K562 (cell line): Measurements from ENCODE around the gene GIPC3. TPM values are rescaled to one million over a fixed set of nuclear protein-coding genes. Genes with fewer than 3 reads are reported as not detected.

Source experiments
- ARID1B ChIP-seq: fragments of 450-650 bp; IDR thresholded peaks from 2 replicates; pipeline ENCODE4 v1.6.1; 2016; ENCODE audit warnings: antibody characterized with exemption, mild to moderate bottlenecking, inconsistent platforms
- ARNT ChIP-seq, 2 experiments: fragments of 450-650 bp; IDR thresholded peaks; 2 replicates each; pipeline ENCODE4 v1.6.1; 2016; ENCODE audit warnings: mild to moderate bottlenecking in 1 of 2
- CXXC5 ChIP-seq: fragments of 250-450 bp; sonication (Bioruptor Pico); IDR thresholded peaks from 2 replicates; pipeline ENCODE4 v1.8.0; 2022; ENCODE audit warnings: inconsistent platforms, mild to moderate bottlenecking, moderate library complexity
- FOXP1 ChIP-seq: sonication (generic); formaldehyde crosslinking; IDR thresholded peaks from 2 replicates; pipeline ENCODE4 v1.8.0; 2022; ENCODE audit warnings: mild to moderate bottlenecking, missing genetic modification reagents
- GABPB1 ChIP-seq: sonication (generic); formaldehyde crosslinking; IDR thresholded peaks from 2 replicates; pipeline ENCODE4 v1.8.0; 2022; ENCODE audit warnings: mild to moderate bottlenecking, missing genetic modification reagents
- HLTF ChIP-seq: fragments of 450-650 bp; IDR thresholded peaks from 2 replicates; pipeline ENCODE4 v1.6.1; 2016
- MCM3 ChIP-seq: fragments of 450-650 bp; IDR thresholded peaks from 2 replicates; pipeline ENCODE4 v1.6.1; 2016
- NFATC3 ChIP-seq: fragments of 450-650 bp; IDR thresholded peaks from 2 replicates; pipeline ENCODE4 v1.6.1; 2017; ENCODE audit warnings: mild to moderate bottlenecking
- NFXL1 ChIP-seq: fragments of 450-650 bp; formaldehyde crosslinking; IDR thresholded peaks from 2 replicates; pipeline ENCODE4 v1.4.0; 2021; ENCODE audit warnings: mild to moderate bottlenecking
- PHF8 ChIP-seq: fragments of 200-600 bp; sonication (generic); IDR thresholded peaks from 2 replicates; pipeline ENCODE4 v1.6.1; 2012; ENCODE audit warnings: mixed run types, mild to moderate bottlenecking, inconsistent platforms, low read length, moderate library complexity, borderline replicate concordance
- POLR2G ChIP-seq: fragments of 200-400 bp; formaldehyde crosslinking; IDR thresholded peaks from 2 replicates; pipeline ENCODE4 v1.6.1; 2017; ENCODE audit warnings: low read depth, mild to moderate bottlenecking, antibody characterized with exemption, low read length, moderate library complexity
- SIN3A ChIP-seq, 2 experiments: fragments of 150-350 bp in 1 of 2; IDR thresholded peaks; 2 replicates each; pipeline ENCODE4 v1.6.1; 2011 to 2016; ENCODE audit warnings: borderline replicate concordance in 2 of 2, low read depth in 2 of 2, low read length in 2 of 2, mild to moderate bottlenecking in 2 of 2, moderate library complexity in 2 of 2; ENCODE audit not compliant: control insufficient read depth in 1 of 2
- SMAD1 ChIP-seq: fragments of 150-350 bp; IDR thresholded peaks from 2 replicates; pipeline ENCODE4 v1.6.1; 2014; ENCODE audit warnings: low read length, low read depth; ENCODE audit not compliant: partially characterized antibody
- TFAP4 ChIP-seq: sonication (generic); formaldehyde crosslinking; IDR thresholded peaks from 2 replicates; pipeline ENCODE4 v1.8.0; 2022; ENCODE audit warnings: missing genetic modification reagents, mild to moderate bottlenecking, moderate library complexity, borderline replicate concordance
- ZKSCAN3 ChIP-seq: fragments of 250-450 bp; sonication (Bioruptor Pico); IDR thresholded peaks from 2 replicates; pipeline ENCODE4 v1.4.0; 2020
- ZNF311 ChIP-seq: fragments of 250-450 bp; sonication (Bioruptor Pico); IDR thresholded peaks from 2 replicates; pipeline ENCODE4 v1.4.0; 2020; ENCODE audit warnings: mild to moderate bottlenecking, moderate library complexity
- ZNF436 ChIP-seq: fragments of 250-450, 450-650 bp; sonication (Bioruptor Pico); formaldehyde crosslinking; IDR thresholded peaks from 2 replicates; pipeline ENCODE4 v1.7.0; 2020; ENCODE audit warnings: mild to moderate bottlenecking
- polyA plus RNA-seq, 8 experiments: library from polyadenylated mRNA; depleted of rRNA in 4 of 8; stranded (reverse) in 5 of 8; unstranded in 3 of 8; fragments of >200 nt; fragmentation: Nextera tagmentation in 2 of 8; fragmentation: Illumina TruSeq in 1 of 8; extraction: Ambion mirVana in 2 of 8; extraction: Trizol in 1 of 8; gene quantifications; 2 replicates each; pipeline versions ENCODE4 v1.2.1 to v1.2.3, GENCODE V29; 2011 to 2014; ENCODE audit warnings: inconsistent platforms in 1 of 8, missing spikeins in 1 of 8
- total RNA-seq, 7 experiments: library from RNA; depleted of rRNA in 6 of 7; stranded (reverse); fragments of >200 nt in 6 of 7; fragmentation: Illumina TruSeq in 2 of 7; extraction: Trizol in 2 of 7; gene quantifications; 2 replicates each; pipeline versions ENCODE4 v1.2.1 to v1.2.3, GENCODE V29; 2011 to 2021; ENCODE audit warnings: low replicate concordance in 1 of 7
- TF ChIP-seq, protein P1 (sequence below), 2 experiments: fragments of 450-650 bp in 1 of 2; sonication (generic) in 1 of 2; formaldehyde crosslinking in 1 of 2; IDR thresholded peaks; 2 replicates each; pipeline versions ENCODE4 v1.7.1 to v1.9.0; 2016 to 2022; ENCODE audit warnings: inconsistent platforms in 1 of 2, mild to moderate bottlenecking in 1 of 2, missing genetic modification reagents in 1 of 2
- TF ChIP-seq, protein P2 (sequence below): sonication (generic); formaldehyde crosslinking; IDR thresholded peaks from 2 replicates; pipeline ENCODE4 v1.9.0; 2022; ENCODE audit warnings: mild to moderate bottlenecking, missing genetic modification reagents

The GIPC3 gene
- total and polyA plus RNA-seq, 9 of the 15 experiments (the other 6 are each of a cell fraction or from before 2014, with no cell fraction given), result 0.03 to 3.6 (median 1.5) TPM; not detected in 1

DNA sequence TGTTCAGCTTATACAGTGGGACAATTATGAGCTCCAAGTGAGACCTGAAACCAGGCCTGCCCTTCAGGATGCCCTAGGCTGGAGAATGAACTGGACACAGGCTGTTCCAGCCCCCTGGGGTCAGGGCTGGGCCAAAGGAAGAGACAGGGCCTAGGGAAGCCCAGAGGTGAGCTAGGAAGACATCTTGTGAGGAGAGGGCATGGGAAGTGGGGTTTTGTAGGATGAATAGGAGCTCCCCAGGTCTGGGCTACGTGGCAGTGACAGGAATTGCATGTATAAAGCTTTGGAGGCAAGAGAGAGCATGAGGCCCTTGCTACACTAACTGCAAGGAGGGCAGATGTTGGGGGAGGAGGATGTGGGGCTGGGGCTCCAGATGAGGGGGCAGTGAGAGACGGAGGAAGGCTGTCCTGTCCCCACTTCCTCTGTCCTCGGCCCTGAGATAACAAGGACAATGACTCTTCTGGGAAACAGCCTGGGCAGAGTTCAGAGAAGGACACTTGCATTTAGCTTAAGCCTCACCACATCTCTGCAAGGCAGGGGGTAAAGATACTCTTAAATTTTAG, 22.9 kb downstream of the GIPC3 start (continued):
- TF ChIP-seq, protein P1, sequence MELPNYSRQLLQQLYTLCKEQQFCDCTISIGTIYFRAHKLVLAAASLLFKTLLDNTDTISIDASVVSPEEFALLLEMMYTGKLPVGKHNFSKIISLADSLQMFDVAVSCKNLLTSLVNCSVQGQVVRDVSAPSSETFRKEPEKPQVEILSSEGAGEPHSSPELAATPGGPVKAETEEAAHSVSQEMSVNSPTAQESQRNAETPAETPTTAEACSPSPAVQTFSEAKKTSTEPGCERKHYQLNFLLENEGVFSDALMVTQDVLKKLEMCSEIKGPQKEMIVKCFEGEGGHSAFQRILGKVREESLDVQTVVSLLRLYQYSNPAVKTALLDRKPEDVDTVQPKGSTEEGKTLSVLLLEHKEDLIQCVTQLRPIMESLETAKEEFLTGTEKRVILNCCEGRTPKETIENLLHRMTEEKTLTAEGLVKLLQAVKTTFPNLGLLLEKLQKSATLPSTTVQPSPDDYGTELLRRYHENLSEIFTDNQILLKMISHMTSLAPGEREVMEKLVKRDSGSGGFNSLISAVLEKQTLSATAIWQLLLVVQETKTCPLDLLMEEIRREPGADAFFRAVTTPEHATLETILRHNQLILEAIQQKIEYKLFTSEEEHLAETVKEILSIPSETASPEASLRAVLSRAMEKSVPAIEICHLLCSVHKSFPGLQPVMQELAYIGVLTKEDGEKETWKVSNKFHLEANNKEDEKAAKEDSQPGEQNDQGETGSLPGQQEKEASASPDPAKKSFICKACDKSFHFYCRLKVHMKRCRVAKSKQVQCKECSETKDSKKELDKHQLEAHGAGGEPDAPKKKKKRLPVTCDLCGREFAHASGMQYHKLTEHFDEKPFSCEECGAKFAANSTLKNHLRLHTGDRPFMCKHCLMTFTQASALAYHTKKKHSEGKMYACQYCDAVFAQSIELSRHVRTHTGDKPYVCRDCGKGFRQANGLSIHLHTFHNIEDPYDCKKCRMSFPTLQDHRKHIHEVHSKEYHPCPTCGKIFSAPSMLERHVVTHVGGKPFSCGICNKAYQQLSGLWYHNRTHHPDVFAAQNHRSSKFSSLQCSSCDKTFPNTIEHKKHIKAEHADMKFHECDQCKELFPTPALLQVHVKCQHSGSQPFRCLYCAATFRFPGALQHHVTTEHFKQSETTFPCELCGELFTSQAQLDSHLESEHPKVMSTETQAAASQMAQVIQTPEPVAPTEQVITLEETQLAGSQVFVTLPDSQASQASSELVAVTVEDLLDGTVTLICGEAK (IDR thresholded peaks at IDR 0.05), result peak; percentile 63; the same call in 1 of the 2 replicates
- TF ChIP-seq, protein P1 (CRISPR knock-in tag; IDR thresholded peaks at IDR 0.05), result no peak
- no peak for TF ChIP-seq SMAD1
- TF ChIP-seq ZNF436, result no peak
- TF ChIP-seq ARNT (IDR thresholded peaks at IDR 0.05), result peak; percentile 66 to 84; a peak in 2 of 4 replicates
- no peak for TF ChIP-seq SIN3A (IDR thresholded peaks at IDR 0.05; ENCODE audit: borderline replicate concordance in 2 of 2, control insufficient read depth in 1 of 2, low read depth in 2 of 2, low read length in 2 of 2)
- no peak for TF ChIP-seq NFXL1 (CRISPR knock-in tag)
- TF ChIP-seq HLTF, result no peak
- peak; percentile 10; the same call in 1 of the 2 replicates for TF ChIP-seq GABPB1 (CRISPR knock-in tag)
- no peak for TF ChIP-seq FOXP1
- TF ChIP-seq, protein P2, sequence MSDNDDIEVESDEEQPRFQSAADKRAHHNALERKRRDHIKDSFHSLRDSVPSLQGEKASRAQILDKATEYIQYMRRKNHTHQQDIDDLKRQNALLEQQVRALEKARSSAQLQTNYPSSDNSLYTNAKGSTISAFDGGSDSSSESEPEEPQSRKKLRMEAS (CRISPR knock-in tag), result no peak
- TF ChIP-seq ARID1B, result peak; percentile 64; the same call in 1 of the 2 replicates
- TF ChIP-seq MCM3, result no peak
- TF ChIP-seq ZNF311 (CRISPR knock-in tag), result 0 out of 2 replicates have a peak, but pooled peaks have one; percentile 19
- no peak for TF ChIP-seq POLR2G
- no peak for TF ChIP-seq TFAP4 (CRISPR knock-in tag)
- no peak for TF ChIP-seq ZKSCAN3
- TF ChIP-seq PHF8, result no peak
- TF ChIP-seq NFATC3, result no peak
- peak; percentile 43; the same call in 1 of the 2 replicates for TF ChIP-seq CXXC5 (CRISPR knock-in tag)
